Measurements from ENCODE around the gene CELF3. TPM values are rescaled to one million over a fixed set of nuclear protein-coding genes. Genes with fewer than 3 reads are reported as not detected.

Gene CELF3
- total RNA-seq, 1 experiment from 2014 or later, result 0.42 TPM

GRCh38 chr1:151707541-151708065 is 9.0 kb downstream of the CELF3 start:
- H3K27me3 Mint-ChIP-seq (ENCODE audit: low read depth), result peaks cover 4% of the 10 kb centered on the region; the same call in 1 of the 2 replicates
- no peaks in the 10 kb centered on the region for H3K4me1 Mint-ChIP-seq
- no peak for ATAC-seq
- ChIA-PET CTCF (no interaction called here), POLR2A (no interaction called here)
- no peak for TF ChIP-seq CREB1 (CRISPR knock-in tag; IDR thresholded peaks at IDR 0.05)
- TF ChIP-seq, protein P1, sequence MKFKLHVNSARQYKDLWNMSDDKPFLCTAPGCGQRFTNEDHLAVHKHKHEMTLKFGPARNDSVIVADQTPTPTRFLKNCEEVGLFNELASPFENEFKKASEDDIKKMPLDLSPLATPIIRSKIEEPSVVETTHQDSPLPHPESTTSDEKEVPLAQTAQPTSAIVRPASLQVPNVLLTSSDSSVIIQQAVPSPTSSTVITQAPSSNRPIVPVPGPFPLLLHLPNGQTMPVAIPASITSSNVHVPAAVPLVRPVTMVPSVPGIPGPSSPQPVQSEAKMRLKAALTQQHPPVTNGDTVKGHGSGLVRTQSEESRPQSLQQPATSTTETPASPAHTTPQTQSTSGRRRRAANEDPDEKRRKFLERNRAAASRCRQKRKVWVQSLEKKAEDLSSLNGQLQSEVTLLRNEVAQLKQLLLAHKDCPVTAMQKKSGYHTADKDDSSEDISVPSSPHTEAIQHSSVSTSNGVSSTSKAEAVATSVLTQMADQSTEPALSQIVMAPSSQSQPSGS (CRISPR knock-in tag; IDR thresholded peaks at IDR 0.05; ENCODE audit: borderline replicate concordance, low read depth), result no peak
- no peak for TF ChIP-seq ATF1 (CRISPR knock-in tag; IDR thresholded peaks at IDR 0.05)
- no peak for TF ChIP-seq FOXJ3 (CRISPR knock-in tag; IDR thresholded peaks at IDR 0.05; ENCODE audit: borderline replicate concordance)
- TF ChIP-seq FOXP1 (CRISPR knock-in tag; IDR thresholded peaks at IDR 0.05; ENCODE audit: borderline replicate concordance), result no peak
- TF ChIP-seq ELF4 (CRISPR knock-in tag; IDR thresholded peaks at IDR 0.05; ENCODE audit: low read depth), result no peak
- TF ChIP-seq ETV6 (CRISPR knock-in tag; IDR thresholded peaks at IDR 0.05), result no peak
- TF ChIP-seq ZMAT4 (CRISPR knock-in tag; IDR thresholded peaks at IDR 0.05), result no peak
- no peak for TF ChIP-seq HMGXB4 (CRISPR knock-in tag; IDR thresholded peaks at IDR 0.05)
- no peak for TF ChIP-seq IRF2 (CRISPR knock-in tag; IDR thresholded peaks at IDR 0.05; ENCODE audit: borderline replicate concordance, low read depth)
- no peak for TF ChIP-seq HMGA2 (CRISPR knock-in tag; IDR thresholded peaks at IDR 0.05)
- TF ChIP-seq GTF2I (CRISPR knock-in tag; conservative IDR thresholded peaks at IDR 0.05), result no peak
- TF ChIP-seq NR1H2 (CRISPR knock-in tag; IDR thresholded peaks at IDR 0.05), result no peak
- TF ChIP-seq ZNF219 (CRISPR knock-in tag; IDR thresholded peaks at IDR 0.05; ENCODE audit: borderline replicate concordance), result no peak
- no peak for TF ChIP-seq TCF7 (CRISPR knock-in tag; IDR thresholded peaks at IDR 0.05; ENCODE audit: low read depth)
- TF ChIP-seq ZNF281 (CRISPR knock-in tag; IDR thresholded peaks at IDR 0.05), result no peak
- H3K36me3 Mint-ChIP-seq, result no peaks in the 10 kb centered on the region
- no peak overlapping the region for H3K4me3 Mint-ChIP-seq
- DNase-seq (ENCODE audit: low spot score), result no peak
- H3K9me3 Mint-ChIP-seq, result no peaks in the 10 kb centered on the region
- no peak overlapping the region for H3K27ac Mint-ChIP-seq

DNA sequence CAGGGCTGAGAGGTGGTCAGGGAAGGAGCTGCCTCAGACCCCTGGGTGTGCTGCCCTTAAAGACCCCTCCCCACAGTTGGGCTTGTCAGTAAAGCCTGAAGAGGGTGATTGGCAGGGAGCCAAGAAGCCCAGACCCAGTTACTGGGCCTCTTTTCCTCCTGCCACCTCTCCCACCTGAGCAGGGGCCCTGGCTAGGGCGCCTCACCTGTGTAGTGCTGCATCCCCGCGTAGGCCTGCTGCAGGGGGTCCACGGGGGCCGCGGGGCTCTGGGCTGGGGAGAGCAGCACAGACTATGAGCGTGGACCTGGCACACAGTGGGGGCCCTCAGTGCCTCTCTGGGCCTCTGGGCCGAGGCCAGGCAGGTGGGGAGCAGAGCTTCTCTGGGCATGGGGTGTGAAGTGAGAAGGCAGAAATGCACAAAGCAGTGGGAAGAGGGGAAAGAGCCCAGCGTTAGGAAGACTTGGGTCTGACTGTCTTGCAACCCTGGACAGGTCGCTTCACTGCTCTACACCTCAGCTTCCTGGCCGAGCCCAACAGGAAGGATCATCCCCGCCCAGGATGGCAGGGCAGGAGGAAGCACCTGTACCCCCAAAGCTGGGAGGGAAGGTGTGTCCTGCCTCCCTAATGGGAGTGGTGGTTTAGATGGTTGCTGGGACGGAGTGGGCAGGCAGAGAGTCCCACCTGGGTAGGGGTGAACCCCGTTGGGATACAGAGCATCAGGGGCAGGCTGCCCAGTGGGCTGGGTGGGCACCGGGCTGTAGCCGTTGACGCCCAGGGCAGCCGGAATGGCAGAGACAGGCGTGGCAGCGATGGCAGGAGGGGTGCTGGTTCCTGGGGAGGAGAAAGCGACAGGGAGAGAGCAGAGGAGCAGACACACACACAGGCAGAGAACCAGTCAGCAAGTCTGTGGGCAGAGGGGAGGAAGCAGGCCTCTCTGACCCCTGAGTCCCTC is 9.9 kb downstream of the CELF3 start:
- CTCF ChIA-PET, result interaction anchor here (1.0 to 2.1 kb wide), 4 partner anchors 8 to 130 kb away, joined by 3 to 6 read pairs (median 5); no protein-coding TSS in a partner anchor
- POLR2A ChIA-PET, result no interaction called here
- ATAC-seq, result no peak
- no peak for TF ChIP-seq NFE2L1 (CRISPR knock-in tag; IDR thresholded peaks at IDR 0.05)
- no peak for TF ChIP-seq ESRRA (CRISPR knock-in tag; IDR thresholded peaks at IDR 0.05; ENCODE audit: borderline replicate concordance)
- TF ChIP-seq, protein P2, sequence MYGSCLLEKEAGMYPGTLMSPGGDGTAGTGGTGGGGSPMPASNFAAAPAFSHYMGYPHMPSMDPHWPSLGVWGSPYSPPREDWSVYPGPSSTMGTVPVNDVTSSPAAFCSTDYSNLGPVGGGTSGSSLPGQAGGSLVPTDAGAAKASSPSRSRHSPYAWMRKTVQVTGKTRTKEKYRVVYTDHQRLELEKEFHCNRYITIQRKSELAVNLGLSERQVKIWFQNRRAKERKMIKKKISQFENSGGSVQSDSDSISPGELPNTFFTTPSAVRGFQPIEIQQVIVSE (CRISPR knock-in tag; IDR thresholded peaks at IDR 0.05; ENCODE audit: borderline replicate concordance), result no peak
- no peak for TF ChIP-seq RORB (CRISPR knock-in tag; IDR thresholded peaks at IDR 0.05)
- TF ChIP-seq SMAD4 (CRISPR knock-in tag; IDR thresholded peaks at IDR 0.05), result no peak
- TF ChIP-seq RELA (CRISPR knock-in tag; IDR thresholded peaks at IDR 0.05; ENCODE audit: borderline replicate concordance), result no peak
- no peak for TF ChIP-seq STAT6 (CRISPR knock-in tag; conservative IDR thresholded peaks at IDR 0.05; ENCODE audit: low read depth)
- TF ChIP-seq JAZF1 (CRISPR knock-in tag; IDR thresholded peaks at IDR 0.05), result no peak
- no peak for TF ChIP-seq IRF2 (CRISPR knock-in tag; IDR thresholded peaks at IDR 0.05; ENCODE audit: borderline replicate concordance, low read depth)

More for the DNA sequence above, 9.9 kb downstream of the CELF3 start:
- DNase-seq (ENCODE audit: low spot score), result no peak
- H3K36me3 Mint-ChIP-seq, result no peaks in the 10 kb centered on the region
- no peaks in the 10 kb centered on the region for H3K4me1 Mint-ChIP-seq
- H3K27ac Mint-ChIP-seq, result no peak overlapping the region
- no peak overlapping the region for H3K4me3 Mint-ChIP-seq
- H3K9me3 Mint-ChIP-seq, result no peaks in the 10 kb centered on the region
- no peaks in the 10 kb centered on the region for H3K27me3 Mint-ChIP-seq (ENCODE audit: low read depth)
